PC-3 (cell line): ENCODE data around the gene UBAC2.

ENCODE experiments used
- EZH2 ChIP-seq: fragments of 300-600 bp; sonication (generic); IDR thresholded peaks from one replicate; pipeline ENCODE4 v1.6.1; 2017; ENCODE audit warnings: antibody characterized with exemption, mild to moderate bottlenecking, low read length; ENCODE audit not compliant: unreplicated experiment
- EZH2phosphoT487 ChIP-seq: fragments of 300-600 bp; sonication (generic); IDR thresholded peaks from 2 replicates; pipeline ENCODE4 v1.6.1; 2018; ENCODE audit warnings: mild to moderate bottlenecking, antibody characterized with exemption, low read length, borderline replicate concordance
- TF ChIP-seq, protein P1 (sequence below): fragments of 300-600 bp; sonication (generic); conservative IDR thresholded peaks from 2 replicates; pipeline ENCODE4 v1.5.1; 2017; ENCODE audit warnings: antibody characterized with exemption, low read depth, mild to moderate bottlenecking, low read length

DNA sequence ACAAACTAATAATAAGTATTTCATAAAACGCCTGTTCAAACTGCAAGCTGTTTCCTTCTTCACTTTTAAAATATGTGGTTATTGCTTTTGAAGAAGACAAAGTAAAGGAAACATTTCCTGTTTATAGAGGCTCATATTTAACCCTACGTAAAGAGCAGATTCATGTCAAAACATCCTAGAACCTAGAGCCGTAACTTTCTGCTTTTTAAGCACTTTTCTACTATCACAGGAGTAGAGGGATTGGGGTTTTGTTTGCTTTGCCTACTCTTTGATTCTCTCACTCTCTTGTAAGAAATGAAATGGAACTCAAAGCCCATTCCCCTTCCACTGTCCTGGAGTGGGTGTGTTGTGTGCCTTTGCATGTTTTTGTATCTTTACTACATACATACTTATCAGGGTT is 160.5 kb downstream of the UBAC2 start:
- TF ChIP-seq, protein P1, sequence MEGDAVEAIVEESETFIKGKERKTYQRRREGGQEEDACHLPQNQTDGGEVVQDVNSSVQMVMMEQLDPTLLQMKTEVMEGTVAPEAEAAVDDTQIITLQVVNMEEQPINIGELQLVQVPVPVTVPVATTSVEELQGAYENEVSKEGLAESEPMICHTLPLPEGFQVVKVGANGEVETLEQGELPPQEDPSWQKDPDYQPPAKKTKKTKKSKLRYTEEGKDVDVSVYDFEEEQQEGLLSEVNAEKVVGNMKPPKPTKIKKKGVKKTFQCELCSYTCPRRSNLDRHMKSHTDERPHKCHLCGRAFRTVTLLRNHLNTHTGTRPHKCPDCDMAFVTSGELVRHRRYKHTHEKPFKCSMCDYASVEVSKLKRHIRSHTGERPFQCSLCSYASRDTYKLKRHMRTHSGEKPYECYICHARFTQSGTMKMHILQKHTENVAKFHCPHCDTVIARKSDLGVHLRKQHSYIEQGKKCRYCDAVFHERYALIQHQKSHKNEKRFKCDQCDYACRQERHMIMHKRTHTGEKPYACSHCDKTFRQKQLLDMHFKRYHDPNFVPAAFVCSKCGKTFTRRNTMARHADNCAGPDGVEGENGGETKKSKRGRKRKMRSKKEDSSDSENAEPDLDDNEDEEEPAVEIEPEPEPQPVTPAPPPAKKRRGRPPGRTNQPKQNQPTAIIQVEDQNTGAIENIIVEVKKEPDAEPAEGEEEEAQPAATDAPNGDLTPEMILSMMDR = no peak
- TF ChIP-seq EZH2 (no peak), EZH2phosphoT487 (no peak)
